DMS 273 treated with DMSO at 0.1 percent for 48 hours (cell line): ENCODE results near the gene MTOR.
"Not testable (repeated sequence)": the region's sequence is repeated elsewhere in the genome, so short reads cannot be mapped to it uniquely, and the experiment has no call there.

Experiments
- DNase-seq: peaks from one replicate; lab custom pipeline; 2025; lab: John Stamatoyannopoulos, UW

The MTOR gene

DNA sequence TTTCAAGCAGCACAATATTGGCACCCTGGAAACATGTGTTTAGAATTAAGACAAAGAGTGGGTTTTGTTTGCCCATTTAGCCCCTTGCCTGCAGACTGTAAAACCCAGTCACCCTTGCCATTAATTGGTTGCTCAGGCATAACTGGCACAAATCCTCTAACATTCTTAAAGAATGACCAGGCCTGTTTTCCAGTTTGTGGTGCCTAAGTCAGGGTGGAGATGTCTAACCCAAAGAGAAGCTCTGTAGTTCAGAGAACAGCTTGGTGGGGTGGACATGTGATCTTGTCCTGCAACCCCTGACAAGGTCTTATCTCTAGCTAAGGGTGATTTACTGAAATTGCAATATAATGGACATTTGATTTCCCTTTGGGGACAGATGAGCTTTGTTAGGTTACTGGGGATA, 82.0 kb downstream of the MTOR start:
- DNase-seq: no peak

GRCh38 chr1:11179749-11180148, 82.6 kb downstream of the MTOR start:
- not testable (repeated sequence) for DNase-seq

- no peak for DNase-seq
These were observed 83.2 kb downstream of the MTOR start for GRCh38 chr1:11179125-11179524.

- no peak for DNase-seq
These were observed 84.0 kb downstream of the MTOR start for GRCh38 chr1:11178021-11179015.

DNA sequence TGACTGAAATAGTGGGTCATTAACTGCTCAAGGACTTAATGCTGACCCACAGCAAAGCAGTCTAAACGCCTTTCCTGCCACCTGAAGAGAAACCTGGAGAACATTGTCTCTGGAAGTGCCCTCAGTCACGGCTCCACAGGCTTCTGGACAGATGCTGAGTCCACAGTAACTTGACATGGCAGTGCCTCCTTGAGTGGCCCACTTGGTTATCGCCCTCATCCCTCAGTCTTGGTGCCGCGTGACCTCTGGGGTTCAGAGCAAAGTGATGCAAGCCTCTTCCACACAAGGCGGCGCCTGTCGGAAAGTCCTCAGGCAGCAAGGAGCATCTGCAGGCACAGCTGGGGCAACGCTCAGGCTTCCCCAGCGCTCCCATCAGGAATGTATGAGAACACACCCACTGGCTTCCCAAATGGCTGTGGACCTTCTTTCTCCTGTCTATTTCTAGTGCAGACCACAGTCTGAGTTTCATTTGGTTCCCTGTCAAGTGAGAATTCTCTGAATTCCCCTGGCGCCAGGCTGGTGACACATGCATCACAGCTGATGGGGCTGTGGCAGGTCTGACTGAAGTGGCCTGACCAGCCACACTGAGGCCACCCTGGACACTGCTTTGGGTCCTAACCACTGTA, 86.2 kb downstream of the MTOR start:
- no peak for DNase-seq

DNA sequence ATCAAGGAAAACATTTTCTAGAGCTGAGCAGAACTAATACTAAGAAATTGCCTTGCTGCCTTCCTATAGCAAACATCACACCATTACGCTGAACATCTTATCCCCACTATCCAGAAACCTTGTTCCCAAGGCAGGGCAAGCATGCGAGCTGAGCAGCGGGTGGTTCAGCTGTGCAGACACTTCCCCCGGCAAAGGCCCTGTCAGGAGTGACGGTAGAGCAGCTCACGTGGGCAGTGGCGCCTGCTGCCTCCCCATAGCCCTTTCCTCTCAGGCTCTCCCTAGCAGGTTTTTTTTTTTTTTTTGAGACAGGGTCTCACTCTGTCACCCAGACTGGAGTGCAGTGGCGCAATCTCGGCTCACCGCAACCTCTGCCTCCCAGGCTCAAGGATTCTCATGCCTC, 86.9 kb downstream of the MTOR start:
- DNase-seq: no peak

- no peak for DNase-seq
These were observed 87.9 kb downstream of the MTOR start for GRCh38 chr1:11174261-11174942.

- DNase-seq: no peak
These were observed 92.2 kb downstream of the MTOR start for GRCh38 chr1:11170102-11170501.

- DNase-seq: no peak
These were observed 93.1 kb downstream of the MTOR start for GRCh38 chr1:11169202-11169601.

DNA sequence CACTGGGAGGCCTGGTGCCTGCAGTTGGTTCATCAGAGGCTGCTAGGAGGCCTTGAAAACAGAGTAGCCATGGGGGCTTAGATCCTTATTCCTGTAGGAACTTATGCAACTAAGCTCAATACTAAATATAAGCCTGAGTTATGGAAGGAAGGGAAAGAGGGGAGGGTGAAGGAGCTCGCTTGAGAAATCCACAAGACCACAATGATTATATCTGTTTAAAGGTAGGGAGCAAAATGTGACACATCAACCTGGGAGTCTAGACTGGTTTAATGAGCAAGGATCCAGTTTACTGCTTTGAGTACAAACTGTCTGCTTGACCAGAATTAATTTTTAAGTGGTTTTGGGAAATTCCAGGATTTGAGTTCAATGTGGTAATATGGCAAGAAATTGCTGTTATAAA, 93.6 kb downstream of the MTOR start:
- DNase-seq: no peak

DNA sequence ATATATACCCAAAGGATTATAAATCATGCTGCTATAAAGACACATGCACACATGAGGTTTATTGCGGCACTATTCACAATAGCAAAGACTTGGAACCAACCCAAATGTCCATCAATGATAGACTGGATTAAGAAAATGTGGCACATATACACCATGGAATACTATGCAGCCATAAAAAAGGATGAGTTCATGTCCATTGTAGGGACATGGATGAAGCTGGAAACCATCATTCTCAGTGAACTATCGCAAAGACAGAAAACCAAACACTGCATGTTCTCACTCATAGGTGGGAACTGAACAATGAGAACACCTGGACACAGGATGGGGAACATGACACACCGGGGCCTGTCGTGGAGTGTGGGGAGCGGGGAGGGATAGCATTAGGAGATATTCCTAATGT, 95.6 kb downstream of the MTOR start:
- not testable (repeated sequence) for DNase-seq

DNA sequence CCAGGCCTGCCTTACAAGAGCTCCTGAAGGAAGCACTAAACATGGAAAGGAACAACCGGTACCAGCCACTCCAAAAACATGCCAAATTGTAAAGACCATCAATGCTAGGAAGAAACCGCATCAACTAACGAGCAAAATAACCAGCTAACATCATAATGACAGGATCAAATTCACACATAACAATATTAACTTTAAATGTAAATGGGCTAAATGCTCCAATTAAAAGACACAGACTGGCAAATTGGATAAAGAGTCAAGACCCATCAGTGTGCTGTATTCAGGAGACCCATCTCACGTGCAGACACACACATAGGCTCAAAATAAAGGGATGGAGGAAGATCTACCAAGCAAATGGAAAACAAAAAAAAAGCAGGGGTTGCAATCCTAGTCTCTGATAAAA, 99.6 kb downstream of the MTOR start:
- DNase-seq: not testable (repeated sequence)

DNA sequence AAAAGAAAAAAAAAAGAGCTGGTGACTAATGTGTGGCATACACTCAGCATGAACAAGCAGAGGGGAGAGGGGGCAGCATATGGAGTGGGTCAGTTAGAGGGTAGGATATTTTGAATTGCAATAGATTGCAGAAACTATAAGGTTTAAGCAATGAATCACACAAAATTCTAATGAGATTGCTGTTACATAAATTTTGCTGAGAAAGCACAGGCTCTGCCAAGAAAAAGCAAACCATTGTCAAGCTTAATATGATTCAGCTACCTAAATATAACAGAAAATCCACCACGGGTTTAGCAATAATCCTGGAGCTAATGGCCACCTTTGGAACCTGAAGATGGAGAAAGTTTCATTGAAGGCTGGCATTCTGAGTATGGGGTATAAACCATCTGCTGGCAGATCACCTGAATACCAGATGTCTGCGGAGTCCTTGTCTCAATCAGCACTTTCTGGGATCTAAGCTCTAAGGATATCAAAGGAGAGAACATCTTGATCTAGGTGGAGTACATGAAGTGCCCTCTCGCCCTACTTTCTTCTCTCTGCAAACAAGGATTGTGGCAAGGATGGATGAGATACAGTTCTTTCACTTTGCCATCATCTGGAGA, 103.5 kb downstream of the MTOR start:
- DNase-seq: no peak

DNA sequence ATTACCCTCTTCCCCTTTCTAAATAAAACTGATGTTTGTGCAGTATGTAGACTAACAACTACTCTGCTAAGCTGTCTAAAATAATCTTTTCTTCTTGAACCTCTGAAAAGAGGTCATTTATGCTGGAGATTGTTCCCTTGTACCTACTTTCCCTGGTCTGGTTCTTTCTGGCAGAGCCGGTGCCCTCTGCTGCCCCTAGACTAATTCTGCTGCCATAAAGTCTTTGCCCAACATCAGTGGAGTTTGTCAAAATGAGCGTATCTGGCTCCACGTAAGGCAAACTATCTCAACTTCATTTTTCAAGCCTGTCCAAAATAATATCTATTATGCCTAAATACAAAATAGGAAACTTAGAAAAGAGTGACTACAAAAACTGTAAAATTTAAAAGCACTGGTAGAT, 104.1 kb downstream of the MTOR start:
- no peak for DNase-seq

DNA sequence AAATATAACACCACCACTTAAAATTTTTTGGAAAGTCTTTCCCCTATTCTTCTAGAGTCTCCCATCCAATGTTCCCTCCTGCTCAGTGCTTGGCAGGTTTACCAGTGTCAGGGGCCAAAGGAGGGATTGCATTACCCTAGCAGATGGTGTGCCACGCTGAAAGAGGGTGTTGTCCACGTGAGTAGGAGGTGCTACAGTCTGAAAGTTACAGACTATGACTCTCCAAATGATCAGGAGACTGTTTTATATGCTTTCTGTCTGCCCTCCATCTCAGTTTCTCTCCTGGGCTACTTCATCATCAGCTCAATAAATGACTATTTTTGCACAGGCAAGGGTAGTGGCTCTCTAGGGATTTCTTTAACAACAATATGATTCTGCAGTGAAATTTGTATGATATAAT, 104.5 kb downstream of the MTOR start:
- DNase-seq: peak; percentile 87

- peak; percentile 66 for DNase-seq
These were observed 105.0 kb downstream of the MTOR start for GRCh38 chr1:11157394-11157793.

DNA sequence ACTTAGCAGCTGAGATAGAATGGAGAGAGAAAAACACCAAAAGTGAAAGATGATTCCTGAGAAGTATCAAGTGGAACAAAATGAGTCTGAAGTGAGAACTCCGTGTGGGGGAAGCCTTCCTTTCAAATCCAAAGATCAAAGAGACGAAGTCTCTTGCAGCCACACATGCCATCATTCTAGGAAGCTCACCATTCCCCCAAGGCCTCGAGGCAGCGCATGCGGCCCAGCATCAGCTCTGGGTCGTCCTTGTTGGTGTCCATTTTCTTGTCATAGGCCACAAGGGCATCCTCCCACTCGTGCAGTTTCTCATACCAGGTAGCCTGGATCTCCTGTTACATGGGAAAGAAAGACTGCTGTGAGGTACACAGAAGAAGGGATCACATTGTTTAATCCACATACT, 105.4 kb downstream of the MTOR start:
- no peak for DNase-seq

GRCh38 chr1:11156441-11156840, 105.9 kb downstream of the MTOR start:
- no peak for DNase-seq

DNA sequence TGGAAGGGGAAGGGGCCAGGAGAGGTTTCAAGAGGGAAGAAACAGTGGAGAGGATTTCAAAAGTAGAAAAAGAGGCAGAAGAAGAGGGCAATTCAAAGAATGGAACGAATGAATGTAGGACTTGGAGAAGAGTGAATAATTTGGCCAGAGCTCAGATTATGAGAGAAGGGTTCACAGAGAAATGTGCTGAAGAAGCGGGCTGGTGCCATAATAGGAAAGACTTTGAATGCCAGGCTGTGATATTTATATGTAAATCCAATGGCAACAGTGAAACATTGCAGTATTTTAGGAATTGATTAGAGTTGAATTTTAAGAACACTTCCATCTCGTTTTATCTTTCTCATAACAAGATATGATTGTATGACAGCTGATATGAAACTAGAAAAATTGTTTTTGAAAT, 109.2 kb downstream of the MTOR start:
- no peak for DNase-seq

DNA sequence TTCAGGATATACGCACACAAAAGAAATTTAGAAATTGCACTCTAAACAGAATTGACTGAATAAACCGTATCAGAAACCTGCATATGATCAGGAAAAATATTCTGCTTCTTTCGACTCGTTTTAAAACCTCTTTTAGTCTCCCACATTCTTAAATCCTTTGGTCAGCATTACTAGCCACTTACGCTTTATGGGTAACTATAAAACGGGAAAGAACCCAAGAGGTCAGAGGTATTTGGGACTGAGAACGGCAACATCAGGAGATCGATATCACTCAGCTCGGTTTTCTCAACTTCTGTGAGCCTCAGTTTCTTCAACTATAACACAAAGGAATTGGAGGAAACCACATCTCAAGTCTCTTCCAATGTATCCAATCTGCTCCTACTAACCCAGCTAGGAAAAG, 109.6 kb downstream of the MTOR start:
- DNase-seq: no peak

DNA sequence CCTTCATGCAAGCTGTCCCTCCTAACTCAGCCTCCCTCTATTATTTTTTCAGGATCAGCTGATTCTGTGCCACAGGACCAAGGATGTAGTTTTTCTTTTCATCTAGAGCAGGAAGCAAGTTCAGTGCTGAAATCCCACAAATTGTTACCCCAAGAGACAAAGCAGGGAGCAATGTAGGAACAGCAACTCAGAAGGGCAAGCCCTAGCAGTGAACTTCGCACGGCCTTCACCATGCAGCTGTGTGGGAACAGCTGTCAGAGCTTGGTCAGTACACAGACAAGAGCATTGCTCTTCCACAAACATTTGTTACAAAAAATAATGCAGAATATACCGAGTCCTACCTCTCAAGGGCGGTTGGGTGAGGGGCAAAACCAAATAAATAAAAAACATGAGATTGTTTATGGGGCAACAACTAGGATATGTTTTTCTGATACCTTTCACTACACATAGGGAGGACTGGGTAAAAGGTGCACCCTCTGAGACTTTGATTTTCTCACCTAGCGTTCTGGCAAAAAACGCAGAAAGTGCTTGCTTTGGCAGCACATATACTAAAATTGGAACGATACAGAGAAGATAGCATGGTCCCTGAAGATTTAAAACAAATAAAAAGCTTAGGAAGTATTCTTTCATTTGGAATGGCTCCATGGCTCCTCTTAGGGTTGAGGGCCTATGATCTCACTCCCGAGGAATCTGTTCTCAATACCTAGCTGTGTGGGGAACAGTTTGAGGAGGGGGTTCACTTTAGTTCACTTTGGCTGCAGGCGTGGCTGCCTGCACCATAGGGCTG, 110.3 kb downstream of the MTOR start:
- DNase-seq: no peak

DNA sequence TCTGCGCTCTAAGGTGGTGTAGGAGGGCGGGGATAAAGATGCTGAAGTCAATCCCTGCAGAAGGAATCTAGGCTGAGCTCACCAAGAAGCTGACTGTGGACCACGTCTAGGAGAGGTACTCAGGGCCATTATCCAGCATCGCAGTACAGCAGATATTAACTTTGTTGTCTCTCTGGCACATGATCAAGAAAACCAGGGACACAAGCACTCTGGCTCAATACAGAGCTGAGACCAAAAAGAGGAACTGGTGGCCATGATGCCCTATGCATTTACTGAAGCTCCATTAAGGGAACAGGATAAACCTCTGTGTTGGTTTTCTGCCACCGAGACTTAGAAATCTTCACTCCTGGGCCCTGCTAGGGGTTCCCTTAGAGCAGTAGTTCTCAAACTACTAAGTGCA, 111.2 kb downstream of the MTOR start:
- no peak for DNase-seq
